Cardiac muscle cell (in vitro differentiated cells and primary cell): ENCODE measurements around the gene LHFPL6. TPM values are rescaled to one million over a fixed set of nuclear protein-coding genes. Genes with fewer than 3 reads are reported as not detected.
A peak's percentile ranks its signal among the peaks of the same experiment; 100 is the strongest.

ENCODE experiments used
- DNase-seq, 2 donors: peaks; one replicate each; pipeline versions ENCODE4 v3.0.0 to v3.0.0-alpha.2; 2010 to 2017; ENCODE audit warnings: low read depth in 1 of 2, low spot score in 1 of 2
- H3K27ac ChIP-seq: fragments of 200-600 bp; sonication (generic); 2 replicates; pipeline ENCODE4 v1.5.1; 2016
- H3K27me3 ChIP-seq: fragments of 200-600 bp; sonication (generic); 2 replicates; pipeline ENCODE4 v1.6.0; 2016; ENCODE audit warnings: control low read depth
- H3K36me3 ChIP-seq: fragments of 200-600 bp; sonication (generic); 2 replicates; pipeline ENCODE4 v1.5.1; 2016; ENCODE audit warnings: control low read depth
- H3K4me1 ChIP-seq: fragments of 200-600 bp; sonication (generic); 2 replicates; pipeline ENCODE4 v1.8.1; 2017; ENCODE audit warnings: low read depth, mild to moderate bottlenecking, mixed run types
- H3K4me3 ChIP-seq: fragments of 200-600 bp; sonication (generic); 2 replicates; pipeline ENCODE4 v1.5.1; 2016; ENCODE audit warnings: mild to moderate bottlenecking
- H3K9me3 ChIP-seq: fragments of 200-600 bp; sonication (generic); 2 replicates; pipeline ENCODE4 v1.5.1; 2017; ENCODE audit warnings: low read depth, mild to moderate bottlenecking, control low read depth
- CTCF ChIP-seq: IDR thresholded peaks from 2 replicates; pipeline ENCODE4 v1.5.1; 2012; ENCODE audit warnings: low read depth, mild to moderate bottlenecking, low read length
- polyA plus RNA-seq: library from polyadenylated mRNA; unstranded; fragments of >200 nt; fragmentation: Nextera tagmentation; extraction: Ambion mirVana; gene quantifications from 2 replicates; pipeline ENCODE4 v1.2.1, GENCODE V29; 2016
- total RNA-seq: library from RNA; depleted of rRNA; stranded (reverse); fragments of >200 nt; gene quantifications from 2 replicates; pipeline ENCODE4 v1.2.3, GENCODE V29; 2016

Gene LHFPL6
- total and polyA plus RNA-seq, 2 experiments from 2014 or later: 10.0 to 19.2 TPM

GRCh38 chr13:39415008-39415802 lies 187.8 kb downstream of the LHFPL6 start:
- peak; percentile 64 for TF ChIP-seq CTCF
- Histone ChIP-seq H3K27me3 (no peaks in the 10 kb centered on the region), H3K4me3 (no peak overlapping the region), H3K27ac (no peak overlapping the region), H3K36me3 (no peaks in the 10 kb centered on the region), H3K9me3 (no peaks in the 10 kb centered on the region), H3K4me1 (peaks cover 5% of the 10 kb centered on the region)
- DNase-seq: peak; percentile 57 to 96

GRCh38 chr13:39414339-39414738 lies 188.7 kb downstream of the LHFPL6 start:
- Histone ChIP-seq H3K4me1 (peaks cover 5% of the 10 kb centered on the region), H3K27ac (no peak overlapping the region), H3K27me3 (no peaks in the 10 kb centered on the region), H3K9me3 (no peaks in the 10 kb centered on the region), H3K36me3 (no peaks in the 10 kb centered on the region), H3K4me3 (no peak overlapping the region)
- no peak for TF ChIP-seq CTCF
- no peak for DNase-seq

- TF ChIP-seq CTCF: no peak
Observed at GRCh38 chr13:39411511-39411910, 191.5 kb downstream of the LHFPL6 start.

GRCh38 chr13:39410964-39411363 lies 192.0 kb downstream of the LHFPL6 start:
- no peak for TF ChIP-seq CTCF
- no peak overlapping the region for H3K27ac ChIP-seq
- DNase-seq: no peak
- no peaks in the 10 kb centered on the region for H3K9me3 ChIP-seq
- peaks cover 6% of the 10 kb centered on the region for H3K4me1 ChIP-seq
- H3K4me3 ChIP-seq: no peak overlapping the region
- H3K27me3 ChIP-seq: no peaks in the 10 kb centered on the region
- no peaks in the 10 kb centered on the region for H3K36me3 ChIP-seq

More at GRCh38 chr13:39411511-39411910, 191.5 kb downstream of the LHFPL6 start:
- no peaks in the 10 kb centered on the region for H3K9me3 ChIP-seq
- no peaks in the 10 kb centered on the region for H3K27me3 ChIP-seq
- DNase-seq: no peak
- H3K36me3 ChIP-seq: no peaks in the 10 kb centered on the region
- H3K4me1 ChIP-seq: peaks cover 6% of the 10 kb centered on the region
- no peak overlapping the region for H3K27ac ChIP-seq
- H3K4me3 ChIP-seq: no peak overlapping the region

- Histone ChIP-seq H3K9me3 (no peaks in the 10 kb centered on the region), H3K27me3 (no peaks in the 10 kb centered on the region), H3K4me1 (peaks cover 6% of the 10 kb centered on the region), H3K36me3 (no peaks in the 10 kb centered on the region), H3K4me3 (no peak overlapping the region), H3K27ac (no peak overlapping the region)
- no peak for TF ChIP-seq CTCF
- peak in 1 of 2 donors; percentile 94 for DNase-seq
Observed at GRCh38 chr13:39410096-39410901, 192.7 kb downstream of the LHFPL6 start.
